Stomach (tissue), 9 donors: ENCODE data around the gene COX7A2L. TPM values are rescaled to one million over a fixed set of nuclear protein-coding genes. Genes with fewer than 3 reads are reported as not detected.
A peak's percentile ranks its signal among the peaks of the same experiment; 100 is the strongest.

ENCODE experiments used
- DNase-seq, 2 donors: peaks; one replicate each; pipeline versions ENCODE4 v3.0.0 to v3.0.0-alpha.2; 2013 to 2019
- H3K27ac ChIP-seq, 5 donors: fragments of 200-600 bp in 4 of 5; sonication (generic) in 4 of 5; one replicate each; pipeline ENCODE4 v1.5.1; 2013 to 2019; ENCODE audit warnings: mild to moderate bottlenecking in 1 of 5, moderate library complexity in 1 of 5
- H3K27me3 ChIP-seq, 3 donors: fragments of 200-600 bp; sonication (generic); one replicate each; pipeline ENCODE4 v1.5.1; 2017 to 2019; ENCODE audit warnings: mixed run types in 1 of 3
- H3K36me3 ChIP-seq, 4 donors: fragments of 200-600 bp; sonication (generic); 1 replicate in 3 of 4; 2 replicates in 1 of 4; pipeline ENCODE4 v1.5.1; 2016 to 2019
- H3K4me1 ChIP-seq, 4 donors: fragments of 200-600 bp; sonication (generic); one replicate each; pipeline ENCODE4 v1.5.1; 2016 to 2019
- H3K4me3 ChIP-seq, 4 donors: fragments of 200-600 bp; sonication (generic) in 3 of 4; one replicate each; pipeline ENCODE4 v1.5.1; 2016 to 2019; ENCODE audit warnings: mild to moderate bottlenecking in 1 of 4
- H3K9me3 ChIP-seq, 4 donors: fragments of 200-600 bp; sonication (generic); one replicate each; pipeline ENCODE4 v1.5.1; 2016 to 2019
- CTCF ChIP-seq, 7 experiments: fragments of 450-650 bp in 4 of 7; fragments of 200-600 bp in 3 of 7; sonication (generic) in 3 of 7; IDR thresholded peaks; one replicate each; pipeline ENCODE4 v1.5.1; 2016 to 2019; ENCODE audit warnings: antibody characterized with exemption in 7 of 7, control low read depth in 2 of 7, mild to moderate bottlenecking in 1 of 7
- EP300 ChIP-seq: sonication (generic); formaldehyde crosslinking; IDR thresholded peaks from one replicate; pipeline ENCODE4 v1.6.1; 2017; ENCODE audit warnings: antibody characterized with exemption
- POLR2A ChIP-seq, 4 donors: fragments of 450-650 bp; IDR thresholded peaks; one replicate each; pipeline ENCODE4 v1.6.1; 2016; ENCODE audit warnings: antibody characterized with exemption in 4 of 4, control low read depth in 2 of 4, mild to moderate bottlenecking in 1 of 4, moderate library complexity in 1 of 4
- POLR2AphosphoS5 ChIP-seq, 3 donors: sonication (generic); formaldehyde crosslinking; IDR thresholded peaks; one replicate each; pipeline ENCODE4 v1.6.1; 2016; ENCODE audit warnings: antibody characterized with exemption in 3 of 3
- WGBS, 5 donors: extraction: QIAGEN DNeasy Blood & Tissue Kit in 3 of 5; methylation state at CpG; one replicate each; pipeline versions ENCODE4 v1.1.5 to v1.1.7; 2013 to 2018; 5-methylcytosine and 5-hydroxymethylcytosine counted together
- intact Hi-C: fragments of 100-400 bp; cut with DNase I; formaldehyde crosslinking; loops from one replicate; pipeline ENCODE4 v1.15.1; 2023; ENCODE audit warnings: low total_unique reads
- polyA plus RNA-seq, 3 donors: library from polyadenylated mRNA; stranded (reverse); fragments of 200-250 nt; gene quantifications; one replicate each; pipeline ENCODE4 v1.2.3, GENCODE V29; 2013
- total RNA-seq, 5 donors: library from RNA; depleted of rRNA; stranded (reverse); fragments of >200 nt; gene quantifications; one replicate each; pipeline versions ENCODE4 v1.1.0 to v1.2.3, GENCODE V29; 2014 to 2016
- donor health status: healthy with polysubstance abuse.
- donor health status: Bipolar disorder and iron deficiency.
- donor health status: healthy.

The COX7A2L gene
- total and polyA plus RNA-seq, 8 donors: 36.2 to 222 (median 100) TPM

- TF ChIP-seq EP300 (no peak), POLR2A (IDR thresholded peaks at IDR 0.05) (no peak), POLR2AphosphoS5 (IDR thresholded peaks at IDR 0.05) (no peak), CTCF (IDR thresholded peaks at IDR 0.05) (no peak)
- no peaks in the 10 kb centered on the region for H3K9me3 ChIP-seq
- no peaks in the 10 kb centered on the region for H3K27me3 ChIP-seq
- no peaks in the 10 kb centered on the region for H3K36me3 ChIP-seq
- 64 to 79% (median 75%) methylated on average over 3 of the region's 3 CpGs for WGBS, 5 donors
- H3K4me1 ChIP-seq: peaks cover 4 to 25% (median 18%) of the 10 kb centered on the region in 4 donors
- H3K4me3 ChIP-seq: no peak overlapping the region
- intact Hi-C loops: no loop called here
- H3K27ac ChIP-seq: no peak overlapping the region
- DNase-seq: no peak
Observed at GRCh38 chr2:42364658-42365057, 3.6 kb upstream of the COX7A2L start.

- Histone ChIP-seq H3K27ac (no peak overlapping the region), H3K4me1 (peaks cover 13 to 31% (median 27%) of the 10 kb centered on the region in 4 donors), H3K9me3 (no peaks in the 10 kb centered on the region), H3K4me3 (no peak overlapping the region), H3K36me3 (no peaks in the 10 kb centered on the region), H3K27me3 (no peaks in the 10 kb centered on the region)
- no peak for DNase-seq
- TF ChIP-seq POLR2AphosphoS5 (IDR thresholded peaks at IDR 0.05) (no peak), EP300 (no peak), CTCF (IDR thresholded peaks at IDR 0.05) (no peak), POLR2A (IDR thresholded peaks at IDR 0.05) (no peak)
- 80 to 85% (median 82%) methylated on average over 3 of the region's 3 CpGs for WGBS, 5 donors
- intact Hi-C loops: no loop called here
Observed at GRCh38 chr2:42363413-42363812, 2.4 kb upstream of the COX7A2L start.

- H3K27ac ChIP-seq: peak overlapping the region; percentile 93 to 96 (median 96)
- H3K4me3 ChIP-seq: peak overlapping the region; percentile 77 to 91 (median 85)
- H3K4me1 ChIP-seq: peaks cover 19 to 45% (median 35%) of the 10 kb centered on the region in 4 donors
- H3K36me3 ChIP-seq: no peaks in the 10 kb centered on the region
- intact Hi-C loops: no loop called here
- TF ChIP-seq POLR2AphosphoS5 (IDR thresholded peaks at IDR 0.05) (no peak), POLR2A (IDR thresholded peaks at IDR 0.05) (no peak), EP300 (no peak)
- no peaks in the 10 kb centered on the region for H3K27me3 ChIP-seq
- DNase-seq: no peak
- WGBS, 5 donors: 5 to 19% (median 14%) methylated on average over 4 to 6 of the region's 6 CpGs
- no peaks in the 10 kb centered on the region for H3K9me3 ChIP-seq
Observed at GRCh38 chr2:42361728-42362283, 789 bp upstream of the COX7A2L start.

GRCh38 chr2:42360493-42360889 is 526 bp downstream of the COX7A2L start:
- no peaks in the 10 kb centered on the region for H3K27me3 ChIP-seq
- no peak for TF ChIP-seq POLR2AphosphoS5 (IDR thresholded peaks at IDR 0.05)
- no peak for TF ChIP-seq EP300
- no peak for TF ChIP-seq POLR2A (IDR thresholded peaks at IDR 0.05)
- no peak for TF ChIP-seq CTCF (IDR thresholded peaks at IDR 0.05)
- no peak for DNase-seq
- H3K27ac ChIP-seq: peak overlapping the region; percentile 93 to 96 (median 96)
- H3K36me3 ChIP-seq: peaks cover 0 to 5% (median 0%) of the 10 kb centered on the region in 4 donors
- 0 to 1% (median 0%) methylated on average over 15 of the region's 15 CpGs for WGBS, 5 donors
- peak overlapping the region; percentile 77 to 91 (median 85) for H3K4me3 ChIP-seq
- intact Hi-C loops: no loop called here
- no peaks in the 10 kb centered on the region for H3K9me3 ChIP-seq
- H3K4me1 ChIP-seq: peaks cover 19 to 56% (median 40%) of the 10 kb centered on the region in 4 donors

- WGBS, 5 donors: 5 to 12% (median 10%) methylated on average over 12 of the region's 12 CpGs
- TF ChIP-seq CTCF (IDR thresholded peaks at IDR 0.05) (no peak), EP300 (no peak), POLR2A (IDR thresholded peaks at IDR 0.05) (no peak), POLR2AphosphoS5 (IDR thresholded peaks at IDR 0.05) (no peak)
- intact Hi-C loops: no loop called here
- peaks cover 19 to 60% (median 42%) of the 10 kb centered on the region in 4 donors for H3K4me1 ChIP-seq
- no peaks in the 10 kb centered on the region for H3K27me3 ChIP-seq
- H3K36me3 ChIP-seq: peaks cover 0 to 5% (median 0%) of the 10 kb centered on the region in 4 donors
- H3K9me3 ChIP-seq: no peaks in the 10 kb centered on the region
- H3K4me3 ChIP-seq: peak overlapping the region; percentile 77 to 91 (median 85)
- peak overlapping the region in 4 of 5 donors; percentile 93 to 96 (median 96) for H3K27ac ChIP-seq
- DNase-seq: peak in 1 of 2 donors; percentile 46
Observed at GRCh38 chr2:42359965-42360483, 993 bp downstream of the COX7A2L start.
